HS-27A (cell line): Measurements from ENCODE around the gene NAE1.

Experiments
- DNase-seq: peaks from one replicate; pipeline ENCODE4 v3.0.0-alpha.2; 2012; ENCODE audit warnings: low read depth, missing footprints

Gene NAE1

DNA sequence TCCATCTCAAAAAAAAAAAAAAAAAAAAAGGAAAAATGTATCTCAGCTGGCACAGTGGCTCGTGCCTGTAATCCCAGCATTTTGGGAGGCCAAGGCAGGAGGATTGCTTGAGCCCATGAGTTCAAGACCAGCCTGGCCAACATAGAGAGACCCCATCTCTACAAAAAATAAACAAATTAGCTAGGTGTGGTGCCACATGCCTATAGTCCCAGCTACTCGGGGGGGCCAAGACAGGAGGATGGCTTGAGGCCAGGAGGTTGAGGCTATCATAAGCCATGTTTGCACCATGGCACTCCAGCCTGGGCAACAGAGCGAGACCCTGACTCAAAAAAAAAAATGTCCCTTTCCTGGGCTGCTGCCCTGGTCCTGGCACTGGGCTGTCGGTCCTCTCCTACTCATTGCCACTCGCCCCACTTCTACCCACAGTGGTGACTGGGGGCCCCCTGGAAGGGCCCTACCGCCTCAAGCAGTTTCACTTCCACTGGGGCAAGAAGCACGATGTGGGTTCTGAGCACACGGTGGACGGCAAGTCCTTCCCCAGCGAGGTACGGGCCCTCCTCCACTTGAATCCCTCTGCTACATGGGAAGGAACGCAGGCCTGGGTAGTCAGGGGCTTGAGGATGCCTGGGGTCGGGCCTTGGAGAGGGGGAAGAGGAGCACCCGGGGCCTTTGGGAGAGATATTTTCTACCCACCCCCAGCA is 19.5 kb upstream of the NAE1 start:
- DNase-seq: no peak

DNA sequence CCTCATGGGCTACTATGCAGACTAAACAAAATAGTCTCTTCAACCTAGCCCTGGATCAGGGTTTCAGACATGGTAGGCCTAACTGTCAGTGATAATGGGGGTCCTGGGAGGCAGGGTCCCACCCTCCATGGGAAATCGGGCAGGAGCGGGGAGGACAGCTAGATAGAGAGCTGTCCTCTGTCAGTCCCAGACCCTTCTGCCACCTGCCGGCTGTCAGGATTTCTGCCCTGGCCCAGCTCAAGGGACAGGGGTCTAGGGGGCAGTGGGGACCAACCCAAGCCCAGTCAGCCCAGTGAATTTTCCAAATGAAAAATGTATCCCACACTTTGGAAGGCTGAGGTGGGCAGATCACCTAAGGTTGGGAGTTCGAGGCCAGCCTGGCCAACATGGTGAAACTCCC is 18.8 kb upstream of the NAE1 start:
- DNase-seq: no peak

DNA sequence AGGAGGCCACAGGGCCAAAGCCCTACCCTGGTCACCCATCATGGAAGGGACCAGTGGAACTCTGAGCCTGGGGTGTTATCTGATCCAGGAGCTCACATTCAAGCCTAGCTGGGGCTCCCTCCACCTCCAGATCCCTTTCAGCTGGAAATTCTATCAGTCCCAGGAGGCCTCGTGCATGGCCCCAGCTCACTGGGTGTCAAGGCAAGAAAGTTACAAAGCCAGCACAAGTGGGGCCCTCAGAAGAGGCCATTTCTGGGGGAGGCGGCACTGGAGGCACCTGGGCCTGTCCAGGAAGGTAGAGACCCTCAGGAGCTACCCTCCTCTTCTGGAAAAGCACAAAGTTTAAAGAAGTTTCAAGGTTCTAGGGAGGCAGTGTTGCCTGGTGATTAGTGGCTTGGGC is 18.2 kb upstream of the NAE1 start:
- no peak for DNase-seq

DNA sequence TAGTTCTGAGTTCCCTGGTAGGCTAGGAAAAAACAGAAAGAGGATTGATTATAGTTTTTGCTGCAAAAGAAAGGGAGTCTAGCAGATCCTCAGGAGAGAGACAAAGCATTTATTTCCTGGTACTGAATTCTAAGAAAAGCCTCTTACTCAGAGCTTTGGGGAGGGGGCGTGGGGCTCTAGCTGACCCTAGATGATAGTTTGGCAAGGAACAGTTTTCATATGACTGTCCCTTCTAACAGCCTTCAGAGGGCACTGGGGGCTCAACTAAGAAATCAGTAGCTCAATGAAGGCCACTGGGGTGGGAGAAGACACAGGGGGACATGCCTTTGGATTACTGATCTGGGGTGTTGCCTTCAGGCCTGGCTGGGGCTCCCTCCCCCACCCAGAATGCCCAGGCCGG is 17.4 kb upstream of the NAE1 start:
- DNase-seq: no peak

DNA sequence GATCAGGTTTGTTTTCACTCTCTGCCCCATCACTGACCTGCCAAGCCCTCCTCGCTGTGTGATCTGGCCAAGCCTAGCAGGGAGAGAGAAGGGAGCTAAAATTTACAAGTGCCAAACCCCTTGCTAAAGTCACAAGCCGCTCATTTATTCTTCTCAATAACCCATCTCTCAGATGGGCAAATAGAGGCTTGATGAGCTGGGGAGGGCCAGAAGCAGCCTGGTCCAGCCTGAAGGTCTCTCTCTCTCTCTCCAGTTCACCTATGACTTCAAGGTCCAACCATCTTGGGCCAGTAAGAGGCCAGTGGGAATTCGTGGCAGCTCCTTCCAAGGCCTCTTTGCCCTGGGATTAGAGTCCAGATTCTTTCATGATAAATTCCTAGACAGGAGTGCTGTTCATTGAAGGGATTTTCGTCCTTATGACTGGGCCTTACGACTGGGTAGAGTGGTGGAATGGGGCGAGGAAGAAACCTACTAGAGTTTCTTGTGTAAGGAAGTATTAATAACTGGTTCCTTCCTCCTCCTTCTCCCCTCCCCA is 16.8 kb upstream of the NAE1 start:
- no peak for DNase-seq

DNA sequence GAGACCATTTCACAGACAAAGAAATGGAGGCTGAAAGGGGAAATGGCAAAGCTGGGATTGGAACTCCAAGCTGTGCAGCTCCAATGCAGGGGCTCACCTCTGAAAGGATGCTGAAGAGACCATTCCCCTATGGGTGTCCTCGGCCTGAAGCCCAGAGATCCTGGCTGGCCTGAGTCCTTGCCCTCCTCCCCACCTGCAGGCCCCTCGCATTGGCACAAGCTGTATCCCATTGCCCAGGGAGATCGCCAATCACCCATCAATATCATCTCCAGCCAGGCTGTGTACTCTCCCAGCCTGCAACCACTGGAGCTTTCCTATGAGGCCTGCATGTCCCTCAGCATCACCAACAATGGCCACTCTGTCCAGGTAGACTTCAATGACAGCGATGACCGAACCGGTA is 16.1 kb upstream of the NAE1 start:
- no peak for DNase-seq

DNA sequence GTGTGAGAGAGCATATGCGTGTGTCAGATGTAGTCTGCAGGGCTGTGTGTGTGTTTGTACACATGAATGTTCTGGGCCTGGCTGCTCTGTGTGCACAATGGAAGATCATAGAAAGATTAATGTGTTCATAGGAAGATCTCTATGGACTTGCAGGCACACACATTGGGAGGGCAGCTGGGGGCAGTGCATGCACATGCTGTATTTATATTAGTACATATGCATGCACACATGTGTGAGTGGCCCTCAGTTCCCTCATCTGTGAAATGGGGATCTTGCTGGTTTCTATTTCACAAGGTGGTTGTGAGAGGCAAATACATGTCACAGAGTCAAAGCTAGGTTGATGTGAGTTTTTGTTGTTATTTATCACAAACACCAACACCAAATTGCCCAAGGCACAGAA is 15.5 kb upstream of the NAE1 start:
- DNase-seq: no peak

DNA sequence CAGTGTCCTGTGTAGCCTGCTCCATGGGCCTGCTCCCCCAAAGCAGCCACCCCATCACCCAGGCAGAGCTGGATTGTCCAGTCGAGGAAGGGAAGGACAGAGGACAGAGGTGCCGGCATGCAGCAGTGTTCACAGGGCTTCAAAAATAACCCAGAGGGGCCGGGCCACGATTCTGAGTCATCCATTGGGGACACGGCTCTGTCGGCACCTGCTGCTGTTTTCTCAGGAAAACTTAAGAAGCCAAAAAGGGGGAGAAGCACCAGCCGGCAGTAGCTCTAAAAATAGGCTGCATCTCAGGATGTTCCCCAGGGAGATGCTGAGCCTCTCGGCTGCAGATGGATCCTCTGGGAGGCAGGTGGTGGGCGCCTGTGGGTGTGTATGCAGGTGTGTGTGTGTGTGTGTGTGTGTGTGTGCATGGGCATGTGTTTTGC is 15.0 kb upstream of the NAE1 start:
- DNase-seq: no peak

DNA sequence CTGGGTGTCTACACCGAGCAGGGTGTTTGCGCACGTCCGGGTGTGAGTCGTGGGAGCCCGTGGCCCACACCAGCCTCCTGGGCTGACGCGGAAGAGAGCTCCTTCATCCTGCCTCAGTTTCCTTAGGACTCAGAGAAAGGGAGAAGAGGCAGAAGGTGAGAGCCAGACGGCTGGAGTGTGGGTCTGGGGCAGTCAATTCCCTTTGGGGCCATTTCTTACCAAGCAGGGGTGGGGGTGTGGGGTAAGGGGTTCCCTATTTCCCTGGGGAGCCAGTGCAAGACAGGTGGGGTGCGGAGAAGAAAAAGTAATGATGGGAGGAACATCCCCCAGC is 14.3 kb upstream of the NAE1 start:
- DNase-seq: no peak

DNA sequence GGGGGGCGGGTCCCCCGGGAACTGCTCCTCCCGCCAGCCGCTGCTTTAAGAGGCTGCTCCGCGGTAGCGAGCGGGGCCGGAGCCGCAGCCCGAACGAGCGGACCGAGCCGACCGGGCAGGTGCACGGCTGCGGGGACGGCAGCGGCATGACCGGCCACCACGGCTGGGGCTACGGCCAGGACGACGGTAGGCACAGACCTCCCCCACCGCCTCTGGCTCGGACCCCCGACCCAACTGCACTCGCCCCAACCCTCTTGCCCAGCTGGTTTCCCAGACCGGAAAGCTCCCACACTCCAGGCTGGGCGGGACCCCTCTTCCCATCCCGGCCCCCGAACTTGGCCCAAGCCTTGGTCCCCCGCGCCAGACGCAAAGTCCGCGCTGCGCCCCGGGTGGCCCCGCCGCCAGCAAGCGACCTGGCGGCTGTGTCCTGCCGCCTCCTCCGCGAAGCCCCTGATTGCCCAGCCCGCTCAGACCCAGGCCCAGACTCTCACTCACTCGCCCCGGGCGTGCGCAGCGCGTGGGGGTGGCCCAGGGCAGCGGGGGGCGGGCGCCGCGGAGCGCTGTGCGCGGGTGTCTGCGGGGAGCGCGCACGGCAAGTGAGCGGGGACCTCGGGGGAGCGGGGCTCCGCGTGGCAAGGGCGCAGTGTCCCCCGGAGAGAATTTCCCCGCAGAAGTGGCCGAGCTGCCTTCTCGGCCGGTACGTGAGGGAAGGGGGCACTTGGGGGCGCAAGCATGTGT is 13.7 kb upstream of the NAE1 start, which contains the start of gene CA7:
Gene CA7, plus strand, starts transcription at position 73 of the 738 bp plus-strand sequence. Its CDS starts 74 bp downstream, at position 147.
- DNase-seq: no peak

DNA sequence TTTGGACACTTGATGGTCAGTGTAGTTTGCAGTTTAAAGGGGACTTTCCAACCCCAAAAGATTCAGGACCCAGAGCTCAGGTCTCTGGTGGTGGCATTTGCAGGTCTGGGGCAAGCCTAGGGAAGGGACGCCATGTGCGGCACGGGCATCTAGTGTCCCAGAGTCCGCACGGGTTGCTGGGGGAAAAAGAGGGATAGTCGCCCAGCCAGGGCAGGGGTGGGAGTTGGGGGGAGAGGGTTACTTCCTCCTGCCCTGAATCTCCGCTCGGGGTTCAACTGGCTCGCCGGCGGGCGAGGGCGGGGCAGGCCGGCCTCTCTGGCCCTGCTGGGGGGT is 13.2 kb upstream of the NAE1 start:
- DNase-seq: no peak

DNA sequence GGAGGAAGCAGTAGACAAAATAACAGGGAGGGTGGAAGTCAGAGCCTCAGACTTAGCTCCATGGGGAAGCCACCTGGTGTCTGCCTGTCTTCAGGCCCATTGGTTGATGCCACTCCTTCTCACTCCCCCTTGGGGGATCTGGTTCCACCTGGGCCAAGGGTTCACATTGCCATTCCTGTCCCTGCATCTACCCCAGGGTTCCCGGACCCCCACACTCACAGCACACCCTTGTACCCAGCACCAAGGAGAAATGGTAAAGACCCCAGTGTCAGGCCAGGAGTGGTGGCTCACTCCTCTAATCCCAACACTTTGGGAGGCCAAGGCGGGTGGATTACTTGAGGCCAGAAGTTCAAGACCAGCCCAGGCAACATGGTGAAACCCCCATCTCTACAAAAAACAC is 12.4 kb upstream of the NAE1 start:
- no peak for DNase-seq

DNA sequence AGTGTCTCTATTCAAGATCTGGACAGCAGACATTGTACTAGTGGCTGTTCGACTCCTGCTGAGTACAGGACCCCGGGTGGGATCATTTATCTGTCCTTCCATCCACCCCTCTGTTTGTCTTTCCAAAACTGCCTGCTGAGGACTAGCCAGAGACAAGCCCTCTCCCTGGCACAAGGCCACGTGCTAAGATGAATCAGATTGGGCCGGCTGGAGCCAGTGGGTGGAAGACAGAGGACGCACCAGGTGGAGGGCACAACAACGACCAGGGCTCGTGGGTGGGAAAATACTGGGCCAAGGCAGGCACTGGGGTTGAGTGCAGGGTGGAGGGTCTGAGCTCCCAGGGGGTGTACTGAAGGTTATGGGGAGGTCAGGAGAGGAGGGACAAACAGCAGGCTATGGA is 12.0 kb upstream of the NAE1 start:
- no peak for DNase-seq

DNA sequence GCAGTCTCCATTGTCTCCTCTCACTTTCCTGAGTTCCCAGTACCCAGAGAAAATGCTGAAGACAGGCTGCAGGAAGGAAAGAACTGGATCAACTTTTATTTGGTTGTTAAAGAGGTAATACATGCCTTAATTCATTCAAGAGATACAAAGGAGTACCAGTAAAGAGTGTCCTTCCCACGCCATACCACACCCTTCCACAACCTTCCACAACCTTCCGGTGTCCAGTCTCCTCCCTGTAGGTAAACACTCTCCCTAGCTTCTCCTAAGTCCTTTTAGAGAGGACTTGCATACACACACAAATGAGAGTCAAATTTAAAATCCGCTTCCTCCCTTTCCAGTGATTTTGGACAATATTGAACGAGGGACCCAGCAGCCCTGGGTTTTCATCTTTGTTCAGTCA is 10.6 kb upstream of the NAE1 start:
- no peak for DNase-seq

DNA sequence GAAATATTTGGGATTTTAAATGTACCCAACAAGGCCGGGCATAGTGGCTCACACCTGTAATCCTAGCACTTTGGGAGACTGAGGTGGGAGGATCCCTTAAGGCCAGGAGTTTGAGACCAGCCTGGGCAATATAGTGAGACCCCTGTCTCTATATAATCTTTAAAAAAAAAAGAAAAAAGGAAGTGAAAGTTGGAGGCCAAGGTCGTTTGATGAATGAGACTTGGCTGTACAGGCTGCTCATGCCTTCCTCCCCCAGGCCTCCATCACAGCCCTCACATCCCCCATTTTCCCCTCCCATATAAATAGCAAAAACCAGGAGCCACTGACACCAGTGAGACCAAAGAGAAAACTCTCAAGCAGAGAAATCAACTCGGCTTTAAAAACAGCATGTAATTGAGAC is 10.1 kb upstream of the NAE1 start:
- DNase-seq: no peak

DNA sequence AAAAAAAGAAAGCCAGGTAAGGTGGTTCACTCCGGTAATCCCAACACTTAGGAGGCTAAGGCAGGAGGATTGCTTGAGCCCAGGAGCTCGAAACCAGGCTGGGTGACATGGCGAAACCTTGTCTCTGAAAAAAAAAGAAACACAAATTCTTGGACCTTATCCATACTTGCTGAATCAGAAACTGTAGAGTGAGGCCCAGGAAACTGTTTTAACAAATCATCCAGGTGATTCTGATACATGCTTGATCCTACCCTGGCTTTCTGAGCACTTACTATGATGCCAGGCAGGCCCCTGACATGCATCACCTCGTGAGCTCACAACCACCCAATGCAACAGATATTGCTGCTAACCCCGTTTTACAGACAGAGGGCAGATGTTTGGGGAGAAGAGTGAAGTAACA is 4.0 kb upstream of the NAE1 start:
- no peak for DNase-seq

DNA sequence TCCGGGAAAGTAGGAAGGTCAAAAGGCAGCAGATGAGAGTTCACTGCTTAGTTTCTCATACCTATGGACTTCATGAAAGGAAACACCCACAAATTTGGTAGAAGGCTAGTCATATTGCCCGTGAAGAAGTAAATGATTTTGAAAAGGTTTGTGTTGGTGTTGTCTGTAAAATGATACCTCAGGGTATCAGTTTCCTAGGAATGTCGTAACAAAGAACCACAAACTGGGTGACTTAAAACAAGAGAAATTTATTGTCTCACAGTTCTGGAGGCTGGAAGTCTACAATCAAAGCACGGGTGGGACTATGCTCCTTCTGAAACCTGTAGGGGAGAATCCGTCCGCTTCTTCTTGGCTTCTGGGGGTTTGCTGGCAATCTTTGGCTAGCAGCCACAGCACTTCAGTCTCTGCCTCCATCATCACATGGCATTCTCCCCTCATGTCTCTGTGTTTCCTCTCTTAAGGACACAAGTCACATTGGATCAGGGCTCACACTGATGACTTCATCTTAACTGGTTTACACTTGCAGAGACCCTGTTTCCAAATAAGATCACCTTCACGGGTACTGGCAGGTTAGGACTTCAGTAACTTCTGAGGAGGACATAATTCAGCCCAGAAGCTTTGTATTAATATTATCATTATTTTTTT is 2.0 kb upstream of the NAE1 start:
- DNase-seq: no peak

DNA sequence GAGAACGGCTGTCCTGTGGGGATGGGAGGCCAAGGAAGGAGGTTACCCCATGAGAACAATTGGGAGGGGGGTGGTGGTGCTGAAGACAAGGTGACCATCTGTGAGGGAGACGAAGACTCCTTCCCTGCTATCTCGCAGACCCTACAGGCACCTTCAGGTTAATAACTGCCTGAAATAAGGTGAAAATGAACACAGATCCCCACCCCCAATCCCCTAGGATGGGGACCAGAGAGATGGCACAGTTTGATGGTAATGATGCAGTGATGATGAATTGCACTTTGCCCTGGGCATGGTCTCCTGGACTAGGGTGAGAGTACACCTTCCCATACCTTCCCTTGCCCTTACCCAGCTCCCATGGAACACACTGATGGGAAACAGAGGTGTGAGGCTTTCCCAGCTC is 1.4 kb upstream of the NAE1 start:
- no peak for DNase-seq

DNA sequence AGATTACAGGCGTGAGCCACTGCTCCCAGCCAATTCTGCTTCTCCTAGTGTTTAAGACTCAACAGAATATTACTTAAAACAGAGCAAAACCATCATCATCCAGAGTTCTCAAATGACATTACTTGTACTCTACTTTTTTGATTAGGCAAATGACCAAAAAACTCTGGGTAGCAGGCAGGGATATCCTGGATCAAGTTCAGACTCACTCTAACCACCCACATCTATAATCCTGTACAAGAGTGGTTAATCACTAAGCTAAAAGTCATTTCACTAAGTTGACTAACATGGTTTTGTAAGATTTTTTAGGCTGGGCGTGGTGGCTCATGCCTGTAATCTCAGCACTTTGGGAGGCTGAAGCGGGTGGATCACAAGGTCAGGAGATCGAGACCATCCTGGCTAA is 6.8 kb downstream of the NAE1 start:
- no peak for DNase-seq

DNA sequence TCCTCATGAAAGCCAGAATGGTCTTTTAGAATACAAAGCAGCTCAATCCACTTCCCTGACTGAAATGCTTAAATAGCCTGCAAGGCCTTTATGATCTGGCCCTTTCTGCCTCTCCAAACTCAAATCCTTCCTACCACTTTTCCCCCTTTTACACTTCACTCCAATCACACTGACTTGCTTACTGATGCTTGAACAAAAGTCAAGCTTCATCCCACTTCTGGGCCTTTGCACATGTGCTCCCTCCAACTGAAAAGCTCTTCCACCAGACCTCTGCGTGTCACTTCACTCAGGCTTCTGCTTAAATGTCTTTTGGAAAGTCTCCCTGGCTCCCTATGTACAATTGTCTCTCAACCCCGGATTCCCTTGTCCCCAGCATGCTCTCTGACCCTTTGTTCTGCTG is 16.0 kb downstream of the NAE1 start:
- DNase-seq: no peak

DNA sequence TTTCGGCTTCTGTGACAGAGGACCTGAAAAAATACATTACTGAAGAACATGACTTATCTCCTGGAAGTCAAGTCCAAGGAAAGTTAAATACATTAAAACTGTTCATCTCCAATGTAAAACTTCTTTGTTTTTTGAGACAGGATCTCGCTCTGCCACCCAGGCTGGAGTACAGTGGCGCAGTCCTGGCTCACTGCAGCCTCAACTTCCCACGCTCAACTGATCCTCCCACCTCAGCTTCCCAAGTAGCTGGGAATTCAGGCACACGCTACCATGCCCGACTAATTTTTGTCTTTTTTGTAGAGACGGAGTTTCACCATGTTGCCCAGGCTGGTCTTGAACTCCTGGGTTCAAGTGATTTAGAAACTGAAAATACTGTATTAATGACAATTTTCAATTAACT is 19.7 kb downstream of the NAE1 start:
- DNase-seq: no peak

DNA sequence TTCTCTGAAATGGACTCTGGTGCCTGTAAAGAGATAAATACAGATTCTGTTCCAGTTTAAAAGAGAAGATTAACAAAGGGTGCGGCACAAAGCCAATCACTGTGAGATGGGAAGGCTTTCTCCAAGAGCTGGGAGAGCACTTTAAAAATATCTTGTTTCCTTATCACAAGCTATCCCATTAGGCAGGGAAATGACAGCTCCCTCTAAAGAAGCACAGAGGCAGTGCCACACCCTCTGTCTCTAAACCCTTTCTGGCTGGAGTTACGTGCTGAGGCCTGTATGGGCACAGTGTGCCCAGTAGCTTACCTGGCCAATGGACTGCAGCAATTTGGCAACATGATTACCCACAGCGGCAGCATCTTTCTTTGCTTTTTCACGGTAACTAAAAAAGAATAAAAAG is 20.4 kb downstream of the NAE1 start:
- DNase-seq: no peak

DNA sequence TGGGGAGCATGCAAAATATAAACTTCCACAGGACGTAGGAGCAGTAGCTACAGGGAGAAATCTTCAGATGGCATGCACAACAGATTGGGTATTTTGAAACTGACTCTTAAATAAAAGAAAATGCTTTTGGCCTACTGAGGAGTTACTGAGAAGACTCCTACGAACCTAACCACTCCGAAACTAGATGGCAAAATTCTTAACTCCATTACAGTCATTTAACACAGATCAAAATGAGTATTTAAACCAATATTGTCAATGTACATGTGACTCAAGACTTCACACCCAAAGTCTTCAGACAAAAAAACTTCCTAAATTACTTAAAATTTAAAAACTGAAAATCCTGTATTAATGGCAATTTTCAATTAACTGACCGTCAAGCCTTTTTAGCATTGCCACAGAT is 21.0 kb downstream of the NAE1 start:
- DNase-seq: no peak
